ENCODE results near the gene VSIG2.

VSIG2 gene

GRCh38 chr11:124763156-124763947, 11.3 kb upstream of the VSIG2 start:
- peak; percentile 56 to 61 for DNase-seq

GRCh38 chr11:124762624-124763155, 10.6 kb upstream of the VSIG2 start:
- DNase-seq: no peak

GRCh38 chr11:124762105-124762623, 10.1 kb upstream of the VSIG2 start, which contains the start of gene ESAM:
Gene ESAM, minus strand, starts transcription at chr11:124762290. Its CDS starts 136 bp downstream, at chr11:124762154.
- DNase-seq: peak; percentile 27 to 34

DNA sequence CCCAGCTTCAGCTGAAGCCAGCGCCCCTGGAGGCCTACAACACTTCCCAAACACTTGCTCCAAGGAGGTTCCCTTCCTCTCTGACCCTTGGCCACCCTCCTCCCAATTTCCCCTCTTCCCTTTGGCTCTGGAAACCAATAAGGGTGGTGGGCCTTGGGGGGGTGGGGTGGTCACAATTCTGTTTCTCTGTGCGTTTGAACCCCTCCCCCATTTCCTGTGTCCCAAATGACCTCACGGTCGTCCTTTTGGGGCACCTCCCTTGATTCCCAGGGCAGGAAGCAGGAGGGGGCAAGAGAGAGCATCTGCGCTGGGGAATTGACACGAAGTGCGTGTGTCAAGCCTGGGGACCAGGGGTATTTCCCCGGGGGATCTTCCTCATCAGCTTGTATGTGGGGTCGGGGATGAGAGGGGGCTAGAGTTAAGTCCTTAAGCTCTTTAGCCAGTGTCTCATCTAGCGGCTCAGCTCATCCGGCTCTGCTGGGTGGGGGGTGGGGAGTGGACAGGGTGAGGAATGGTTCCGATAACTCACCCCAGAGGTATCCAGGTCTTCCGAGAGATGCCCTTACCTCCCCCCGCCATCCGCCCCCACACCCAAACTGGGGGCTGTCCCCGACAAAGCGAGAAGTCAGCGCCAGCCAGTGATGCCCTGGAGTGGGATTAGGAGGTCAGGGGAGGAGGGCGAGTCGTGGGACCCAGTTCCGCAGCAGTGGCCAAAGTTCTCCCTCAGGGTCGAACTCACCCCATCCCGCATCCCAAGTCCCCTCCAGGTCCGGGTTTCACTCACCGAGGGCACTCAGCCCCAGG, 9.4 kb upstream of the VSIG2 start:
- DNase-seq: no peak

- no peak for DNase-seq
These were observed 8.8 kb upstream of the VSIG2 start for GRCh38 chr11:124760806-124761205.

GRCh38 chr11:124760205-124760652, 8.2 kb upstream of the VSIG2 start:
- peak in 1 of 2 experiments; percentile 17 for DNase-seq

DNA sequence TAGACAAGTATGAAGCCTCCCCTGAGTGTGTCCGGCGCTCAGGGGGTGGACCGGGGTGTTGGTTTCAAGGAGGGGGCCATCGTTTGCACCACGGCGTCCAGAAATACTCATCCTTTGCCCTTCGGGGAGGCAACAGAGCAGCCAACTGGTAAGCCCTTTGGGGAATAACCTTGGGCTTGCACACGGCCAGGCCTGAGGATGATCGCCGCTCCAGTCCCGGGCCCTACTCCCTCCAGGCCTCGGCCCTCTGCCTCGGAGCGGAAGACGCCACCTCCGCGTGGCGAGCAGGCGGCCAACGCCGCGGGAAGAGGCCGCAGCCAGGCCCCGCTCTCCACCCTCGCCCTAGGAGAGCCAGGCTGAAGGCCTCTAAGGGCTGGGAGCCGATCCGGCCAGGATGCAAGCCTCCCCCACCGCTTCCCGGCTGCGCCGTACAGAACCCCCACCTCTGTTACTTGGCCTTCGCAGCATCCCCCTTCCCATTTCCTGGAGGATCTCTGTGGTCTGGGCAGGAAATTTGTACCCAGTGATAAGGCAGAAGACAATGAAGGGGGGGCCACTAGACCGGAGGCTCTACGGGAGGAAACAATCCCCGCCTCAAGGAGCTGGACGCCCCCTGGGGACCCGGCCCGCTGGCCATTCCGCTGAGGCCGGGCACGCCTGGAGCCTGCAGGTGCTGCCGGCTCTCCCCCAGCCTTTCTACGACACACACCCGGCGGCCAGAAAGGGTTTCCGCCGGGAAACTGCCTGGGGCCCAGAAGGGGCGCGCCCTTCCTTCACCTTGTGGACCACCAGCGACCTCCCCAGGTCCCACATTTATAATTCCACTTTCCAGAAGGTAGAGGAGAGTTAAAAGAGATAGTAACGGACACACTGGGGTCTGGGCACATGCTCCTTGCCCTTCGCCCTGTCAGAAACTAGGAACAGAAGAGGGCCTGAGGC, 7.5 kb upstream of the VSIG2 start:
- DNase-seq: peak; percentile 72 to 78

GRCh38 chr11:124758355-124759265, 6.6 kb upstream of the VSIG2 start:
- DNase-seq: peak; percentile 84 to 85

DNA sequence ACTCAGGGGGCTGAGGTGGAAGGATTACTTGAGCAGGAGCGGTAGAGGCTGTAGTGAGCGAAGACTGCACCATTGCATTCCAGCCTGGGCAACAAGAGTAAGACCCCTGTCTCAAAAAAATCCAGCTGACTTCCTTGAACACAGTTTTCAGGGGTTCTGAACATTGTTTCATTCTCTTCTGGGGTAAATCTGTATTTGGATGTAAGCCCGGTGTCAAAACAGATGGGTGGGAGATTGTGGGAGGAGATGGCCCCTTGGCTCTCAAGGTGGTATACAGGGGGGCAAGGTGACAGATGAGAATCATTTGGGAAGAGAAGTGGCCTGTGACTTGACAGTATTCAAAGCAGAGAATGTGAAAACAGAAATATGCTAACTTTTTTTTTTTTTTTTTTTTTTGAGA, 5.3 kb upstream of the VSIG2 start:
- DNase-seq: no peak

- DNase-seq: no peak
These were observed 4.7 kb upstream of the VSIG2 start for GRCh38 chr11:124756753-124757227.

- DNase-seq: no peak
These were observed 4.1 kb upstream of the VSIG2 start for GRCh38 chr11:124756033-124756752.

GRCh38 chr11:124754710-124755109, 2.7 kb upstream of the VSIG2 start:
- DNase-seq: no peak

- no peak for DNase-seq
These were observed 2.3 kb upstream of the VSIG2 start for GRCh38 chr11:124754309-124754708.

DNA sequence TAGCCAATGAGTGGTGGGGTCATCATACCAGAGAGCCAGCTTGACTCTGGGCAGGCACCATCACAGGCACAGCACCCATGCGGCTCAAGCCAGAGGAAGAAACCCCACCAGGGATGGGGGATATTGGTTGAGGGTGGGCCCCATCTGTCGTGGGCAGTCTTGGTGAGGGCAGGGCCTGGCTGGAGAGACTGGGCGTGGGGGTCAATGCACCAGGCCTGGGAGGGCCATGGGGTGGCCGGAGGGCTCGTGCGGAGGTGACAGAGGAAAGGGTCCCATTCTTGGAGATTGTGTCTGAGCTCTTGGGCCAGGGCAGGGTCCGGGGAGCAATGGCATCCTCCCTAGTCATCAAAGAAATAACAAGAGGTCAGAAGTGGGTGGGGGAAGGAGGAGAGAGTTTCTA, 1.6 kb upstream of the VSIG2 start:
- no peak for DNase-seq

- DNase-seq: peak; percentile 56 to 61
These were observed 1.1 kb upstream of the VSIG2 start for GRCh38 chr11:124753205-124753604.

- peak; percentile 36 to 41 for DNase-seq
These were observed 532 bp upstream of the VSIG2 start for GRCh38 chr11:124752471-124753102.

DNA sequence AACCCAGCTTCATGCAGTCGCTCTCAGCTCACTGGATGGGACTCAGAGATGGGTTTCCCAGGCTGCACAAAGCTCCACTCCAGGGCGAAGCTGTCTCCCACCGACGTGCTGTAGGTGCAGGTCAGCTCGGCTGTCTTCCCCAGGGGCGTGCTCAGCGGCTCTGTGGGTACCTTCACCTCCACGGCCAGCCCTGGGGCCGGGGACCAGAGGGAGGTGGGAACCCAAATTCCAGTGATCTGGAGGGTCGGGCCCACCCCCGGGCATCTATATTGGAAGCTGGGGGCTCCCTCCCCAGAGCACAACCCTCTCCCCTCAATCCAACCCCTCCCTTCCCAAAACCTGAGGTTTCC, 689 bp downstream of the VSIG2 start:
- DNase-seq: no peak

DNA sequence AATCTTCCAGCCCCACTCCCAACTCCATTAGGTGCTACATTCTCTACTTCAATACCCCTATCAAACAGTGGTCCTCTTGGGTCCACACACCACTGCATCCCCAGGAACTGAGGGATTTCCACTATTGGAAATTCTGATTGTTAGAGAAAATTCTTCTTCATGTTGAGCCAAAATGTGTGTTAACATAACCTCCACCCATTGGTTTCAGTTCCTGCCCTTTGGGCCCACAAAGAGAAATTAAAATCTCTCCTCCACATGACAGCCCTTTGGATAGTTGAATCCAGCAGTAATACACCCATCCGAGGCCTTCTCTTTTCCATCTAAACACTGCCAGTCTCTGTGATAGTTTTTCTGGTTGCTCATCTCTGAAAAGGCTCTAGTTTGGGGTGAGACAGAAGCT, 2.1 kb downstream of the VSIG2 start:
- no peak for DNase-seq

GRCh38 chr11:124748481-124749343, 3.3 kb downstream of the VSIG2 start:
- DNase-seq: peak; percentile 22

All from Kasumi-1 (cell line).